Omental fat pad (tissue), 4 donors: Measurements from ENCODE around the gene NEB. TPM values are rescaled to one million over a fixed set of nuclear protein-coding genes. Genes with fewer than 3 reads are reported as not detected.
"Not testable (repeated sequence)": the region's sequence is repeated elsewhere in the genome, so short reads cannot be mapped to it uniquely, and the experiment has no call there.

ENCODE experiments used
- ATAC-seq: fragments of 150-250 bp; one replicate; pipeline ENCODE4 v1.9.1; 2016; ENCODE audit warnings: mild to moderate bottlenecking, moderate library complexity; ENCODE audit not compliant: low FRiP score
- DNase-seq: peaks from one replicate; pipeline ENCODE4 v3.0.0-alpha.2; 2019; ENCODE audit warnings: low spot score
- CTCF ChIP-seq, 3 donors: fragments of 450-650 bp; IDR thresholded peaks; one replicate each; pipeline ENCODE4 v1.5.1; 2016 to 2017; ENCODE audit warnings: antibody characterized with exemption in 3 of 3, mild to moderate bottlenecking in 3 of 3, moderate library complexity in 2 of 3
- total RNA-seq, 4 donors: library from RNA; depleted of rRNA; stranded (reverse); fragments of >200 nt; gene quantifications; one replicate each; pipeline ENCODE4 v1.1.0, GENCODE V29; 2016

The NEB gene
- total RNA-seq, 4 donors from 2014 or later: 1.2 to 3.6 (median 2.3) TPM

GRCh38 chr2:151614606-151615306 is 119.5 kb downstream of the NEB start:
- no peak for DNase-seq
- no peak for TF ChIP-seq CTCF (IDR thresholded peaks at IDR 0.05)
- ATAC-seq: no peak

- no peak for TF ChIP-seq CTCF (IDR thresholded peaks at IDR 0.05)
- ATAC-seq: no peak
Observed at GRCh38 chr2:151614159-151614558, 120.1 kb downstream of the NEB start.

GRCh38 chr2:151611351-151611750 is 122.9 kb downstream of the NEB start:
- no peak for TF ChIP-seq CTCF (IDR thresholded peaks at IDR 0.05)
- DNase-seq (no peak), ATAC-seq (no peak)

More at GRCh38 chr2:151614159-151614558, 120.1 kb downstream of the NEB start:
- no peak for DNase-seq

GRCh38 chr2:151610310-151610709 is 124.0 kb downstream of the NEB start:
- ATAC-seq (no peak), DNase-seq (no peak)
- no peak for TF ChIP-seq CTCF (IDR thresholded peaks at IDR 0.05)

GRCh38 chr2:151609705-151610104 is 124.6 kb downstream of the NEB start:
- no peak for DNase-seq
- TF ChIP-seq CTCF (IDR thresholded peaks at IDR 0.05): no peak
- ATAC-seq: no peak

GRCh38 chr2:151607459-151608424 is 126.5 kb downstream of the NEB start:
- DNase-seq, ATAC-seq: not testable (repeated sequence)

- peak; percentile 27 for DNase-seq
- ATAC-seq: not testable (repeated sequence)
Observed at GRCh38 chr2:151603530-151603929, 130.7 kb downstream of the NEB start.

GRCh38 chr2:151602402-151602801 is 131.9 kb downstream of the NEB start:
- ATAC-seq: not testable (repeated sequence)

GRCh38 chr2:151601803-151602202 is 132.5 kb downstream of the NEB start:
- ATAC-seq: peak; percentile 64
- not testable (repeated sequence) for DNase-seq

More at GRCh38 chr2:151602402-151602801, 131.9 kb downstream of the NEB start:
- not testable (repeated sequence) for DNase-seq

GRCh38 chr2:151596903-151597608 is 137.2 kb downstream of the NEB start:
- not testable (repeated sequence) for DNase-seq, ATAC-seq

GRCh38 chr2:151591908-151592255 is 142.4 kb downstream of the NEB start:
- not testable (repeated sequence) for ATAC-seq, DNase-seq

GRCh38 chr2:151591250-151591907 is 142.9 kb downstream of the NEB start:
- ATAC-seq: peak; percentile 66
- DNase-seq: not testable (repeated sequence)
